ENCODE results near the gene CEBPG. TPM values are rescaled to one million over a fixed set of nuclear protein-coding genes. Genes with fewer than 3 reads are reported as not detected.

CEBPG gene
- total RNA-seq, 2 experiments from 2014 or later, result 15.5 TPM

- TF ChIP-seq, protein P1, sequence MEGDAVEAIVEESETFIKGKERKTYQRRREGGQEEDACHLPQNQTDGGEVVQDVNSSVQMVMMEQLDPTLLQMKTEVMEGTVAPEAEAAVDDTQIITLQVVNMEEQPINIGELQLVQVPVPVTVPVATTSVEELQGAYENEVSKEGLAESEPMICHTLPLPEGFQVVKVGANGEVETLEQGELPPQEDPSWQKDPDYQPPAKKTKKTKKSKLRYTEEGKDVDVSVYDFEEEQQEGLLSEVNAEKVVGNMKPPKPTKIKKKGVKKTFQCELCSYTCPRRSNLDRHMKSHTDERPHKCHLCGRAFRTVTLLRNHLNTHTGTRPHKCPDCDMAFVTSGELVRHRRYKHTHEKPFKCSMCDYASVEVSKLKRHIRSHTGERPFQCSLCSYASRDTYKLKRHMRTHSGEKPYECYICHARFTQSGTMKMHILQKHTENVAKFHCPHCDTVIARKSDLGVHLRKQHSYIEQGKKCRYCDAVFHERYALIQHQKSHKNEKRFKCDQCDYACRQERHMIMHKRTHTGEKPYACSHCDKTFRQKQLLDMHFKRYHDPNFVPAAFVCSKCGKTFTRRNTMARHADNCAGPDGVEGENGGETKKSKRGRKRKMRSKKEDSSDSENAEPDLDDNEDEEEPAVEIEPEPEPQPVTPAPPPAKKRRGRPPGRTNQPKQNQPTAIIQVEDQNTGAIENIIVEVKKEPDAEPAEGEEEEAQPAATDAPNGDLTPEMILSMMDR (IDR thresholded peaks at IDR 0.05), result no peak
- no peak for ATAC-seq (ENCODE audit: poor library complexity)
- Mint-ChIP-seq H3K4me1 (ENCODE audit: low read depth) (peaks cover 19% of the 10 kb centered on the region), H3K36me3 (ENCODE audit: low read depth) (no peaks in the 10 kb centered on the region), H3K9me3 (no peaks in the 10 kb centered on the region), H3K27ac (no peak overlapping the region), H3K27me3 (no peaks in the 10 kb centered on the region), H3K4me3 (no peak overlapping the region)
- peaks cover 19% of the 10 kb centered on the region for H3K4me1 ChIP-seq (ENCODE audit: insufficient read depth, low read length)
- H3K27me3 ChIP-seq (ENCODE audit: control insufficient read depth in 1 of 2, insufficient read depth in 2 of 2, low read length in 2 of 2), result no peaks in the 10 kb centered on the region
- intact Hi-C loops (cut with DNase I, micrococcal nuclease), result loop anchor here in 1 of 2 experiments (10.0 kb wide), 1 partner anchor 668 kb away; no protein-coding TSS in a partner anchor
- H3K9me3 ChIP-seq (ENCODE audit: control insufficient read depth in 1 of 2, insufficient read depth in 1 of 2, low read length in 2 of 2), result no peaks in the 10 kb centered on the region
- no peak overlapping the region for H3K27ac ChIP-seq (ENCODE audit: low read depth in 1 of 2, low read length in 2 of 2)
- no peak overlapping the region for H3K4me3 ChIP-seq (ENCODE audit: low read length)
- CTCF ChIA-PET, result interaction anchor here (0.6 kb wide), 1 partner anchor 210 kb away, joined by 3 read pairs; no protein-coding TSS in a partner anchor
- no peak for DNase-seq
- no peaks in the 10 kb centered on the region for H3K36me3 ChIP-seq (ENCODE audit: insufficient read depth, low read length)
- POLR2A ChIA-PET, result no interaction called here
Measured at GRCh38 chr19:33426621-33427361, 53.3 kb downstream of the CEBPG start.

- peaks cover 19% of the 10 kb centered on the region for H3K4me1 Mint-ChIP-seq (ENCODE audit: low read depth)
- Histone ChIP-seq H3K4me3 (ENCODE audit: low read length) (no peak overlapping the region), H3K27ac (ENCODE audit: low read depth in 1 of 2, low read length in 2 of 2) (no peak overlapping the region), H3K9me3 (ENCODE audit: control insufficient read depth in 1 of 2, insufficient read depth in 1 of 2, low read length in 2 of 2) (no peaks in the 10 kb centered on the region), H3K36me3 (ENCODE audit: insufficient read depth, low read length) (no peaks in the 10 kb centered on the region), H3K27me3 (ENCODE audit: control insufficient read depth in 1 of 2, insufficient read depth in 2 of 2, low read length in 2 of 2) (no peaks in the 10 kb centered on the region), H3K4me1 (ENCODE audit: insufficient read depth, low read length) (peaks cover 22% of the 10 kb centered on the region)
- intact Hi-C loops (cut with DNase I, micrococcal nuclease), result loop anchor here in 1 of 2 experiments (10.0 kb wide), 1 partner anchor 667 kb away; no protein-coding TSS in a partner anchor
- H3K27me3 Mint-ChIP-seq, result no peaks in the 10 kb centered on the region
- ATAC-seq (ENCODE audit: poor library complexity) (no peak), DNase-seq (no peak)
- H3K4me3 Mint-ChIP-seq, result no peak overlapping the region
- peak overlapping the region; percentile 91 for H3K27ac Mint-ChIP-seq
- POLR2A ChIA-PET, result no interaction called here
- TF ChIP-seq, protein P1 (IDR thresholded peaks at IDR 0.05), result no peak
- no peaks in the 10 kb centered on the region for H3K9me3 Mint-ChIP-seq
- H3K36me3 Mint-ChIP-seq (ENCODE audit: low read depth), result no peaks in the 10 kb centered on the region
- CTCF ChIA-PET, result no interaction called here
Measured at GRCh38 chr19:33427801-33428626, 54.5 kb downstream of the CEBPG start.

DNA sequence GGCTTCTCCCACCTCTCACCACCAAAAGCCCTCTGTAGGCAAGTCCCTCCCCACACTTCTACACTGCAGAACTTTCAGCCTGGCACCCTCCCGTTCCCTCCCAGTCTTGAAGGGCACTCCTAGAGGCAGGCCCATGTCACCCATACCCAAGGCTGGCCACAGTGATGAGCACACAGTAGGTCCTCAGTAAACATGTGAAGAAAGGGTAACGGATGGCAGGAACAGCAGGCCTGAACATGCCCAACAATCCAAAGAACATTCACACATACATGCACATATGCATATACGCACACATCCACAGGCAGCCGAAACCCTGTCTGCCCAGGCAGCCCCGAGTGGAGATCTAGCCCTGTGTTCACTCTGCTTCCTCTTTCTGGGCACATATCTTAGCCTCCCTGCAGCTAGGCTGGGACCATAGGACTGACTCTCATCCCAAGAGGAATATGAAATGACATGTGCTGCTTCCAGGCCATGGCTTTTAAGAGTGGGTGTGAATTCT is 55.2 kb downstream of the CEBPG start:
- ChIA-PET CTCF (interaction anchor here (0.7 kb wide), 1 partner anchor 349 kb away, joined by 3 read pairs; no protein-coding TSS in a partner anchor), POLR2A (no interaction called here)
- no peaks in the 10 kb centered on the region for H3K9me3 ChIP-seq (ENCODE audit: control insufficient read depth in 1 of 2, insufficient read depth in 1 of 2, low read length in 2 of 2)
- no peak overlapping the region for H3K4me3 ChIP-seq (ENCODE audit: low read length)
- Mint-ChIP-seq H3K4me1 (ENCODE audit: low read depth) (peaks cover 19% of the 10 kb centered on the region), H3K36me3 (ENCODE audit: low read depth) (no peaks in the 10 kb centered on the region), H3K9me3 (no peaks in the 10 kb centered on the region), H3K27me3 (no peaks in the 10 kb centered on the region), H3K27ac (peak overlapping the region; percentile 91), H3K4me3 (no peak overlapping the region)
- H3K27me3 ChIP-seq (ENCODE audit: control insufficient read depth in 1 of 2, insufficient read depth in 2 of 2, low read length in 2 of 2), result no peaks in the 10 kb centered on the region
- no peaks in the 10 kb centered on the region for H3K36me3 ChIP-seq (ENCODE audit: insufficient read depth, low read length)
- H3K27ac ChIP-seq (ENCODE audit: low read depth in 1 of 2, low read length in 2 of 2), result no peak overlapping the region
- TF ChIP-seq, protein P1 (IDR thresholded peaks at IDR 0.05), result no peak
- intact Hi-C loops (cut with DNase I, micrococcal nuclease), result loop anchor here in 1 of 2 experiments (10.0 kb wide), 1 partner anchor 666 kb away; no protein-coding TSS in a partner anchor
- no peak for DNase-seq
- no peak for ATAC-seq (ENCODE audit: poor library complexity)
- peaks cover 22% of the 10 kb centered on the region for H3K4me1 ChIP-seq (ENCODE audit: insufficient read depth, low read length)

Data from CD4-positive, alpha-beta T cell (primary cell).